ENCODE results near the gene ATRN.

Gene ATRN

DNA sequence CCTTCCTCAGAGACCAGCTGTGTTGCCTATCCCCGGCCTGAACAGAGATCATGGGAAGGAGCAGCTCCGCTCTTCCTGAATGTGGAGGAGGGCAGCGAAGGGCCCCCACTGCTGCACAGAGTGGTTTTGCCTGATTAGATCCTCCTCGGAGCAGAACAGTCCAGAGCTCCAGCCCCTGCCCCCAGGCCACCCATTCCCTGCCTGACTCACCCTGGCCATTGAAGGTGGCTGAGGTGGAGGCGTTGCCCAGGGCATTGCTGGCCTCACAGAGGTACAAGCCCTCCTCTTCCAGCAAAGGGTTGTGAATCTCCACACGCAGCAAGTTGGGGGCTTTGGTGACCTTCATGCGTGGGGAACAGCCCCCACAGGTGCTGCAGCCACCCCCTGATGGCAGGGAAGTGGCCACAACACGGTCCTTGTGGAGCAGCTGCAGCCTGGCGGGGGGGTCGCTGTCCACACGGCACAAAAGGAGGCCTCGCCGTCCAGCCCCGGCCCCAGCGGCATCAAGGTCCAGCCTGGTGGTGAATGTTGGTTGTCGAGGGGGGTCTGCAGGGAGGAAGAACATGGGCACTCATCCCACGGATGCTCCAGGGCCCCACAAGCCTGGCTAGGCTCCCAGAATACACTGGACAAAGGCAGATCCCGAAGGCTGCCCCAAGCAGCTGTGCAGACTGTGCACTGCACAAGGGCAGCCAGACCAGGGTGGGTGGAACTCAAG lies 226.9 kb downstream of the ATRN start:
- DNase-seq (ENCODE audit: low spot score), result no peak

- no peak for DNase-seq (ENCODE audit: low spot score)
Measured at GRCh38 chr20:3698591-3699001, 227.8 kb downstream of the ATRN start.

DNA sequence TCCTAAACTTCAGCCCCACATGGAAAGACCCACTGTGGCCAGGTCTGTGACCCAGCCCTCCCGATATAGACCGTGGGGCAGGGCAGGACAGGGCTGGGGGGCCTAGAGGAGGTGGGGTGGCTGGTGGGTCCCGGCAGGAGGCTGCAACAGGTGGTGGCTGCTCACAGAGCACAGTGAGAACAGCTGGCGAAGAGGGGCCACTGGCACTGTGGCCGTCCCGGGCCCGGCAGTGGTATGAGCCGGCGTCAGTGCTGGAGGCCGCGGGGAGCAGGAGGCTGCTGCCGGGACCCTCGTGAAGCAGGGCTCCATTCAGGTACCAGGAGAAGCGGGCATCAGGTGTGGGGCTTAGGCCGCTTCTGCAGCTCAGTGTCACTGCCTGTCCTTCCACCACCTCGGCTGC lies 228.2 kb downstream of the ATRN start:
- no peak for DNase-seq (ENCODE audit: low spot score)
